GM10266 (cell line): ENCODE results near the gene DYSF.
A peak's percentile ranks its signal among the peaks of the same experiment; 100 is the strongest.

ENCODE experiments used
- DNase-seq: peaks from one replicate; pipeline ENCODE4 v3.0.0; 2012; ENCODE audit errors: extremely low spot score
- CTCF ChIP-seq: IDR thresholded peaks from 2 replicates; pipeline ENCODE4 v1.5.1; 2012; ENCODE audit warnings: mild to moderate bottlenecking, low read depth; ENCODE audit not compliant: control insufficient read depth, insufficient read depth; ENCODE audit errors: missing control alignments

DYSF gene

GRCh38 chr2:71538656-71539265 lies 85.4 kb downstream of the DYSF start:
- DNase-seq, result no peak
- no peak for TF ChIP-seq CTCF

- TF ChIP-seq CTCF, result no peak
- no peak for DNase-seq
These were observed 87.5 kb downstream of the DYSF start for GRCh38 chr2:71540818-71541217.

GRCh38 chr2:71544919-71545571 lies 91.7 kb downstream of the DYSF start:
- TF ChIP-seq CTCF, result no peak
- no peak for DNase-seq

GRCh38 chr2:71545572-71546274 lies 92.4 kb downstream of the DYSF start:
- TF ChIP-seq CTCF, result peak; percentile 77
- DNase-seq, result peak; percentile 71

GRCh38 chr2:71546275-71546638 lies 92.9 kb downstream of the DYSF start:
- TF ChIP-seq CTCF, result no peak
- DNase-seq, result no peak

GRCh38 chr2:71546777-71547281 lies 93.5 kb downstream of the DYSF start:
- DNase-seq, result no peak
- TF ChIP-seq CTCF, result no peak
